HEK293 (cell line): ENCODE data around the gene LARP1.

ENCODE experiments used
- CTCF ChIP-seq: fragments of 450-650 bp; formaldehyde crosslinking; IDR thresholded peaks from 2 replicates; pipeline ENCODE4 v1.5.1; 2016; ENCODE audit warnings: missing biosample characterization, missing genetic modification characterization
- RBAK ChIP-seq: fragments of 450-650 bp; formaldehyde crosslinking; IDR thresholded peaks from 2 replicates; pipeline ENCODE4 v1.5.1; 2016; ENCODE audit warnings: missing biosample characterization, missing genetic modification characterization
- TCF7L2 ChIP-seq: IDR thresholded peaks from 2 replicates; pipeline ENCODE4 v1.6.1; 2011; ENCODE audit warnings: low read depth, mild to moderate bottlenecking, inconsistent platforms, low read length, moderate library complexity, borderline replicate concordance
- ZNF18 ChIP-seq: fragments of 450-650 bp; formaldehyde crosslinking; IDR thresholded peaks from 2 replicates; pipeline ENCODE4 v1.5.1; 2016; ENCODE audit warnings: missing biosample characterization, missing genetic modification characterization
- ZNF391 ChIP-seq: fragments of 450-650 bp; formaldehyde crosslinking; IDR thresholded peaks from 2 replicates; pipeline ENCODE4 v1.5.1; 2016; ENCODE audit warnings: low read depth, missing biosample characterization, missing genetic modification characterization, borderline replicate concordance
- ZNF654 ChIP-seq: fragments of 450-650 bp; formaldehyde crosslinking; IDR thresholded peaks from 2 replicates; pipeline ENCODE4 v1.5.1; 2016; ENCODE audit warnings: low read depth, missing biosample characterization, missing genetic modification characterization
- TF ChIP-seq, protein P1 (sequence below): fragments of 450-650 bp; formaldehyde crosslinking; IDR thresholded peaks from 2 replicates; pipeline ENCODE4 v1.5.1; 2016; ENCODE audit warnings: missing biosample characterization, missing genetic modification characterization, low read depth
- TF ChIP-seq, protein P2 (sequence below): fragments of 450-650 bp; formaldehyde crosslinking; IDR thresholded peaks from 2 replicates; pipeline ENCODE4 v1.5.1; 2016; ENCODE audit warnings: missing biosample characterization, missing genetic modification characterization
- TF ChIP-seq, protein P3 (sequence below): fragments of 450-650 bp; formaldehyde crosslinking; conservative IDR thresholded peaks from 2 replicates; pipeline ENCODE4 v1.5.1; 2016; ENCODE audit warnings: low read depth, missing biosample characterization, missing genetic modification characterization

GRCh38 chr5:154753792-154754191 is 1.4 kb upstream of the LARP1 start:
- TF ChIP-seq CTCF (tag by site-specific recombination), result no peak
- no peak for TF ChIP-seq ZNF18
- no peak for TF ChIP-seq ZNF654 (tag by site-specific recombination)
- TF ChIP-seq RBAK (tag by site-specific recombination), result no peak
- TF ChIP-seq, protein P1, sequence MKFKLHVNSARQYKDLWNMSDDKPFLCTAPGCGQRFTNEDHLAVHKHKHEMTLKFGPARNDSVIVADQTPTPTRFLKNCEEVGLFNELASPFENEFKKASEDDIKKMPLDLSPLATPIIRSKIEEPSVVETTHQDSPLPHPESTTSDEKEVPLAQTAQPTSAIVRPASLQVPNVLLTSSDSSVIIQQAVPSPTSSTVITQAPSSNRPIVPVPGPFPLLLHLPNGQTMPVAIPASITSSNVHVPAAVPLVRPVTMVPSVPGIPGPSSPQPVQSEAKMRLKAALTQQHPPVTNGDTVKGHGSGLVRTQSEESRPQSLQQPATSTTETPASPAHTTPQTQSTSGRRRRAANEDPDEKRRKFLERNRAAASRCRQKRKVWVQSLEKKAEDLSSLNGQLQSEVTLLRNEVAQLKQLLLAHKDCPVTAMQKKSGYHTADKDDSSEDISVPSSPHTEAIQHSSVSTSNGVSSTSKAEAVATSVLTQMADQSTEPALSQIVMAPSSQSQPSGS (tag by site-specific recombination), result no peak
- TF ChIP-seq TCF7L2, result no peak
- TF ChIP-seq, protein P2, sequence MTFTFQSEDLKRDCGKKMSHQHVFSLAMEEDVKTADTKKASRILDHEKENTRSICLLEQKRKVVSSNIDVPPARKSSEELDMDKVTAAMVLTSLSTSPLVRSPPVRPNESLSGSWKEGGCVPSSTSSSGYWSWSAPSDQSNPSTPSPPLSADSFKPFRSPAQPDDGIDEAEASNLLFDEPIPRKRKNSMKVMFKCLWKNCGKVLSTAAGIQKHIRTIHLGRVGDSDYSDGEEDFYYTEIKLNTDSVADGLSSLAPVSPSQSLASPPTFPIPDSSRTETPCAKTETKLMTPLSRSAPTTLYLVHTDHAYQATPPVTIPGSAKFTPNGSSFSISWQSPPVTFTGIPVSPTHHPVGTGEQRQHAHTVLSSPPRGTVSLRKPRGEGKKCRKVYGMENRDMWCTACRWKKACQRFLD, result no peak
- TF ChIP-seq, protein P3, sequence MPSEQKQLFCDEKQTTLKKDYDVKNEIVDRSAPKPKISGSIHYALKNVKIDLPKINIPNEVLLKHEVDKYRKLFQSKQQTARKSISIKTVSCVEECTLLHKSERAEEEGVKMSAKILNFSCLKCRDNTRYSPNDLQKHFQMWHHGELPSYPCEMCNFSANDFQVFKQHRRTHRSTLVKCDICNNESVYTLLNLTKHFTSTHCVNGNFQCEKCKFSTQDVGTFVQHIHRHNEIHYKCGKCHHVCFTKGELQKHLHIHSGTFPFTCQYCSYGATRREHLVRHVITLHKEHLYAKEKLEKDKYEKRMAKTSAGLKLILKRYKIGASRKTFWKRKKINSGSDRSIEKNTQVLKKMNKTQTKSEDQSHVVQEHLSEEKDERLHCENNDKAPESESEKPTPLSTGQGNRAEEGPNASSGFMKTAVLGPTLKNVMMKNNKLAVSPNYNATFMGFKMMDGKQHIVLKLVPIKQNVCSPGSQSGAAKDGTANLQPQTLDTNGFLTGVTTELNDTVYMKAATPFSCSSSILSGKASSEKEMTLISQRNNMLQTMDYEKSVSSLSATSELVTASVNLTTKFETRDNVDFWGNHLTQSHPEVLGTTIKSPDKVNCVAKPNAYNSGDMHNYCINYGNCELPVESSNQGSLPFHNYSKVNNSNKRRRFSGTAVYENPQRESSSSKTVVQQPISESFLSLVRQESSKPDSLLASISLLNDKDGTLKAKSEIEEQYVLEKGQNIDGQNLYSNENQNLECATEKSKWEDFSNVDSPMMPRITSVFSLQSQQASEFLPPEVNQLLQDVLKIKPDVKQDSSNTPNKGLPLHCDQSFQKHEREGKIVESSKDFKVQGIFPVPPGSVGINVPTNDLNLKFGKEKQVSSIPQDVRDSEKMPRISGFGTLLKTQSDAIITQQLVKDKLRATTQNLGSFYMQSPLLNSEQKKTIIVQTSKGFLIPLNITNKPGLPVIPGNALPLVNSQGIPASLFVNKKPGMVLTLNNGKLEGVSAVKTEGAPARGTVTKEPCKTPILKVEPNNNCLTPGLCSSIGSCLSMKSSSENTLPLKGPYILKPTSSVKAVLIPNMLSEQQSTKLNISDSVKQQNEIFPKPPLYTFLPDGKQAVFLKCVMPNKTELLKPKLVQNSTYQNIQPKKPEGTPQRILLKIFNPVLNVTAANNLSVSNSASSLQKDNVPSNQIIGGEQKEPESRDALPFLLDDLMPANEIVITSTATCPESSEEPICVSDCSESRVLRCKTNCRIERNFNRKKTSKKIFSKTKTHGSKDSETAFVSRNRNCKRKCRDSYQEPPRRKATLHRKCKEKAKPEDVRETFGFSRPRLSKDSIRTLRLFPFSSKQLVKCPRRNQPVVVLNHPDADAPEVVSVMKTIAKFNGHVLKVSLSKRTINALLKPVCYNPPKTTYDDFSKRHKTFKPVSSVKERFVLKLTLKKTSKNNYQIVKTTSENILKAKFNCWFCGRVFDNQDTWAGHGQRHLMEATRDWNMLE (tag by site-specific recombination), result no peak
- TF ChIP-seq ZNF391 (tag by site-specific recombination), result no peak
